GM19099 (cell line): ENCODE measurements around the gene TDRD1.

Experiments used
- POLR2A ChIP-seq: IDR thresholded peaks from 3 replicates; pipeline ENCODE4 v1.6.1; 2011; ENCODE audit warnings: low read depth; ENCODE audit not compliant: insufficient read length; ENCODE audit errors: extremely low read depth

Gene TDRD1

GRCh38 chr10:114179148-114179547 is at the start of gene TDRD1:
TDRD1 (plus strand) TSS chr10:114179353; CDS start chr10:114187832, 8,479 bp downstream.
- no peak for TF ChIP-seq POLR2A

DNA sequence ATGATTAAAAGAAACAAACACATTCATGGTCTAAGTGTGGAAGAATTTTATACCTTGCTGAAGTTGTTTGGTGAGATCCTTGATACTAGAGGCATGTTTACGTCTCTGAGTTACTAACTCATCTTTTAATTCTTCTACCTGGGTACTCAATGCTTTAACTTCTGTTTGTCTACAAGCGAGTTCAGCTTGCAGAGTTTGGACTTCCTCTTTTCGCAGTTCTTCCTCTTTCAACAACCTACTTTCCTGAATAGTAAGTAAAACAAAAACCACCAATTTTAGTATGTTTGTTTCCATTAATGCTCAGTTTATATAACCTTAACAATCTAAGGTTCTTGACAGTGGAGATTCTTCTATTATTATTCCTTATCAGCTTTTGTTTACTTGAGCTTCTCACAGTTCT is 48.1 kb upstream of the TDRD1 start:
- TF ChIP-seq POLR2A: no peak

DNA sequence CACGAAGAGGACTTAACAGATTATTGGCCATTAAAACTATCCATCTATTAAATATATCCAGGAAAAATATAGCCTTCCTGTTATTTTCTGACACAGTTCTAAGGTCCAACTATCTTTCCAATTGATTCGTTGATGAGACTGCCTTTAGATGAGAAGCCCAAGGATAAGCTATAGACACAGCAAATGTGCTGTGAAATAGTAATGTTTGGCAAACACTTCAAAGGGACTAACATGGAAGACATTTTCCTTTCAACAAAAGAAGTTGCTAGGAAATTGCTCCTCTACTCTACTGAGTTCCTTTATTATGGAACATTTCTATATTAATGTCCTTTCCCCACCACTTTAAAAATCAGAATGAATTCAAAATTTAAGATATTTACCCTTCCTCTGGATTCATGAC is 43.7 kb upstream of the TDRD1 start:
- TF ChIP-seq POLR2A: no peak

- no peak for TF ChIP-seq POLR2A
These were observed 40.6 kb upstream of the TDRD1 start for GRCh38 chr10:114138581-114138980.

DNA sequence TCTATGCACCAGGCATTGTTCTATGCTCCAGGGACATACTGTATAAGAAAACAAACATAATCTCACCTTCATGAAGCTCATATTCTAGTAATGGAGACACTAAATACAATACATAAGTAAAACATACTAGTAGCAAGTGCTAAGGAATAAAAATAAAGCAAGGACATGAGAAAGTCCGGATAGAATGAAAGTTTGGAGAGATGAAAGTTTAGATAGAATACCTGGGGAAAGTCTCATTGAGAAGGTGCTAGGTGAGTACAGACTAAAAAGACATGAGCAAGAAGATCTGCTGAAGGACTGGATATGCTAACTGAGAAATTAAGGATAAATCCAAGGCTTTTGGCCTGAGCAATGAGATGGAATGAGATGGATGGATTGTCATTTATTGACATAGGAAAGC is 39.1 kb upstream of the TDRD1 start:
- no peak for TF ChIP-seq POLR2A

DNA sequence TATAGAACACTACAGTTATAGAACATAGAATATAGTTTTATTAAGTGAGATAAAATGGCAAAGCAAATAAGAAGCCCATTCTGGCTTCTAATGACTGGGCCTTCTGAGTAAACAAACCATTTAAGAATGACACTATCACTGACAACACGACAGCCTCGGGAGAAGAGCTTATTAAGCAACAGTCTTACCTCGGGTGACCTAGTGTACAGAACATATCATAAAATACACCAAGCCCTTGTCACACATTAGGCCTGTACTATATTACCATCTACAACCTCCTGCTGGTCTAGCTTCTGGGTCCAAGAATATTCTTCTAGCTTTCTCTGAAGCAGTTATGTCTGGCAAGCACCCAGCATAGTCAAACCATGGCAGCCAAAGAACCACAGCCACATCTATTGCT is 37.1 kb upstream of the TDRD1 start:
- no peak for TF ChIP-seq POLR2A

- no peak for TF ChIP-seq POLR2A
These were observed 36.0 kb upstream of the TDRD1 start for GRCh38 chr10:114143160-114143559.

DNA sequence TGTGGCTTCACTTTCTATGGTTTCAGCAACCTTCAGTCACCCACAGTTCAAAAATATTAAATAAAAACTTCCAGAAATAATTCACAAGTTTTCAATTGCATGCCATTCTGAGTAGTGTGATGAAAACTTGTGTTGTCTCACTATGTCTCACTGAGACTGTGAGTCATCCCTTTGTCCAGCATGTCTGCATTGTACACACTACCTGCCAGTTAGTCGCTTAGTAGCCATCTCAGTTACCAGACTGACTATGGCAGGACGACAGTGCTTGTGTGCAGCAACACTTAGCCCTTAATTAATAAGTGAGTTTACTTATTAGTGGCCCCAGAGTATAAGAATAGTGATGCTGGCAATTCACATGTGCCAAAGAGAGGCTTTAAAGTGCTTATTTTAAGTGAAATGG is 27.7 kb upstream of the TDRD1 start:
- no peak for TF ChIP-seq POLR2A

DNA sequence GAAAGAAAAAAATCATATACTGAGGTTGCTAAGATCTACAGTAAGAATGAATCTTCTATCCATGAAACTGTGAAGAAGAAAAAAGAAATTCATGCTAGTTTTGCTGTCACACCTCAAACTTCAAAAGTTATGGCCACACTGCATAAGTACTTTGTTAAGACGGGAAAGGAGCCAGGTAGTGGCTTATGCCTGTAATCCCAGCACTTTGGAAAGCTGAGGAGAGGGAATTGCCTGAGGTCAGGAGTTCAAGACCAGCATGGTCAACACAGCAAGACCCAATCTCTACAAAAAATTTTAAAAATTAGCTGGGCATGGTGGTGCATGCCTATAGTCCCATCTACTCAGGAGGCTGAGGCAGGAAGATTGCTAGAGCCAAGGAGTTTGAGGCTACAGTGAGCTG is 27.3 kb upstream of the TDRD1 start:
- TF ChIP-seq POLR2A: no peak

DNA sequence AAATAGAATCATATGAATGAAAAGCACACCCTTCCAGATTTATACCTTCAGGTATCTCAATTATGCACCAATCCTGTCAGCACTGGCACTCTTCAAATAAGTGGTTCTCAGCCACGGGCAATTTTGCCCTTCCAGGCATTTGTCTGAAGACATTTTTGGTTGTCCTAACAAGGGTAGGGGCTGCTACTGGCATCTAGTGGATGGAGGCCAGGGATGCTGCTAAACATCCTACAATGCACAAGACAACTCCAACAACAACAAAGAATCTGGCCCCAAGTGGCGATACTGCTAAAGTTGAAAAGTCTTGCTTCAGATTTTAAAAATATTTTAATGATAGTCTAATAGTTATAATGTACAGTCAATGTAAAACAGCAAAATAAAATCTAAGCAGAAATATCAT is 21.2 kb upstream of the TDRD1 start:
- TF ChIP-seq POLR2A: no peak

GRCh38 chr10:114163062-114163461 is 16.1 kb upstream of the TDRD1 start:
- no peak for TF ChIP-seq POLR2A

- no peak for TF ChIP-seq POLR2A
These were observed 13.1 kb upstream of the TDRD1 start for GRCh38 chr10:114166043-114166442.

GRCh38 chr10:114166494-114166893 is 12.7 kb upstream of the TDRD1 start:
- no peak for TF ChIP-seq POLR2A

GRCh38 chr10:114167985-114168384 is 11.2 kb upstream of the TDRD1 start:
- TF ChIP-seq POLR2A: no peak

- TF ChIP-seq POLR2A: no peak
These were observed 10.6 kb upstream of the TDRD1 start for GRCh38 chr10:114168450-114169009.

GRCh38 chr10:114172216-114172615 is 6.9 kb upstream of the TDRD1 start:
- TF ChIP-seq POLR2A: no peak
